Endothelial cell of umbilical vein (primary cell): ENCODE results near the gene SALL2. TPM values are rescaled to one million over a fixed set of nuclear protein-coding genes. Genes with fewer than 3 reads are reported as not detected.
A peak's percentile ranks its signal among the peaks of the same experiment; 100 is the strongest.

Experiments used
- BruUV-seq: library from RNA; stranded (reverse); fragments of 400-500 nt; replicated peaks from 2 replicates; lab custom pipeline; 2021; lab: Mats Ljungman, UMichigan
- CTCF ChIA-PET: fragments of 300-600, 350-600 bp; sonication (Branson Sonifier 250); formaldehyde crosslinking; loops from one replicate; lab custom pipeline; 2021; ENCODE audit warnings: antibody characterized with exemption, inconsistent platforms; lab: Charles Lee
- POLR2A ChIA-PET: fragments of 300-600, 350-600 bp; sonication (Branson Sonifier 250); formaldehyde crosslinking; loops from one replicate; lab custom pipeline; 2021; ENCODE audit warnings: antibody characterized with exemption, inconsistent platforms; lab: Charles Lee
- DNase-seq: peaks from one replicate; pipeline ENCODE4 v3.0.0-alpha.2; 2011; ENCODE audit warnings: low read depth, low spot score
- FAIRE-seq: peaks from 2 replicates; lab custom pipeline; 2011; peaks lifted over from hg19 to GRCh38; lab: Jason Lieb, UNC
- H2AFZ ChIP-seq: 2 replicates; pipeline ENCODE4 v1.6.0; 2012; ENCODE audit warnings: low read depth, low read length, control low read depth, inconsistent platforms
- H3K27ac ChIP-seq: 2 replicates; pipeline ENCODE4 v1.5.1; 2011; ENCODE audit warnings: low read depth, mild to moderate bottlenecking, control low read depth, low read length, moderate library complexity; ENCODE audit not compliant: insufficient read depth
- H3K27me3 ChIP-seq, 2 experiments: 2 replicates each; pipeline versions ENCODE4 v1.6.0 to v1.6.1; 2011; ENCODE audit warnings: low read length in 2 of 2, mixed read lengths in 1 of 2; ENCODE audit not compliant: control insufficient read depth in 2 of 2, insufficient read depth in 2 of 2
- H3K36me3 ChIP-seq, 2 experiments: 2 replicates in 1 of 2; 3 replicates in 1 of 2; pipeline ENCODE4 v1.5.1; 2011; ENCODE audit warnings: low read length in 2 of 2, mild to moderate bottlenecking in 1 of 2, moderate library complexity in 1 of 2; ENCODE audit not compliant: control insufficient read depth in 2 of 2, insufficient read depth in 2 of 2; ENCODE audit errors: extremely low read depth in 1 of 2
- H3K4me1 ChIP-seq: 3 replicates; pipeline ENCODE4 v1.5.1; 2011; ENCODE audit warnings: mild to moderate bottlenecking, low read length; ENCODE audit not compliant: control insufficient read depth, insufficient read depth; ENCODE audit errors: extremely low read depth
- H3K4me2 ChIP-seq: 2 replicates; pipeline ENCODE4 v1.6.1; 2011; ENCODE audit warnings: low read length, control low read depth, mixed read lengths; ENCODE audit not compliant: insufficient read depth
- H3K4me3 ChIP-seq, 3 experiments: fragments of 200-600 bp in 1 of 3; sonication (generic), shearing (Covaris generic) in 1 of 3; replicated peaks in 1 of 3; 2 replicates each; pipeline ENCODE4 v1.5.1; 2011 to 2016; ENCODE audit warnings: control low read depth in 3 of 3, low read length in 3 of 3, mild to moderate bottlenecking in 2 of 3, inconsistent platforms in 1 of 3, low read depth in 1 of 3, moderate library complexity in 1 of 3; ENCODE audit not compliant: insufficient read depth in 1 of 3
- H3K79me2 ChIP-seq: 2 replicates; pipeline ENCODE4 v1.6.0; 2012; ENCODE audit warnings: low read length, inconsistent platforms; ENCODE audit not compliant: control insufficient read depth, insufficient read depth
- H3K9ac ChIP-seq: replicated peaks from 2 replicates; pipeline ENCODE3; 2011; ENCODE audit warnings: low read length, control low read depth; ENCODE audit not compliant: insufficient read depth; ENCODE audit errors: extremely low read depth
- H3K9me1 ChIP-seq: replicated peaks from 3 replicates; pipeline ENCODE4 v1.6.0; 2011; ENCODE audit warnings: mild to moderate bottlenecking, low read length; ENCODE audit not compliant: control insufficient read depth, insufficient read depth; ENCODE audit errors: extremely low read depth
- H3K9me3 ChIP-seq: replicated peaks from 2 replicates; pipeline ENCODE4 v1.5.1; 2012; ENCODE audit warnings: low read length, inconsistent platforms; ENCODE audit not compliant: control insufficient read depth, insufficient read depth
- H4K20me1 ChIP-seq: replicated peaks from 2 replicates; pipeline ENCODE3; 2011; ENCODE audit warnings: mild to moderate bottlenecking, low read length; ENCODE audit not compliant: control insufficient read depth, insufficient read depth; ENCODE audit errors: extremely low read depth
- CTCF ChIP-seq, 2 donors: IDR thresholded peaks; 1 replicate in 1 of 2; 2 replicates in 1 of 2; pipeline ENCODE4 v1.5.1; 2011; ENCODE audit warnings: low read length in 2 of 2, mild to moderate bottlenecking in 2 of 2, moderate library complexity in 2 of 2, control low read depth in 1 of 2, inconsistent platforms in 1 of 2, low read depth in 1 of 2; ENCODE audit not compliant: insufficient read depth in 1 of 2; ENCODE audit errors: extremely low read depth in 1 of 2
- EZH2 ChIP-seq: IDR thresholded peaks from 2 replicates; pipeline ENCODE4 v1.6.1; 2012; ENCODE audit warnings: borderline replicate concordance, low read depth, mild to moderate bottlenecking, moderate library complexity, low read length, inconsistent platforms; ENCODE audit not compliant: severe bottlenecking
- FOS ChIP-seq: IDR thresholded peaks from 2 replicates; pipeline ENCODE4 v1.6.1; 2011; ENCODE audit warnings: mild to moderate bottlenecking, low read length, moderate library complexity, borderline replicate concordance; ENCODE audit not compliant: insufficient read depth
- GATA2 ChIP-seq: IDR thresholded peaks from 2 replicates; pipeline ENCODE4 v1.7.0; 2011; ENCODE audit warnings: low read depth, mild to moderate bottlenecking, moderate library complexity, mixed read lengths, low read length; ENCODE audit not compliant: insufficient read length, insufficient read depth
- JUN ChIP-seq: IDR thresholded peaks from 2 replicates; pipeline ENCODE4 v1.6.1; 2011; ENCODE audit warnings: borderline replicate concordance, low read depth; ENCODE audit not compliant: insufficient read length, insufficient read depth
- MAX ChIP-seq: IDR thresholded peaks from 2 replicates; pipeline ENCODE4 v1.6.1; 2011; ENCODE audit not compliant: insufficient read depth, insufficient read length
- MYC ChIP-seq: IDR thresholded peaks from one replicate; pipeline ENCODE4 v1.6.1; 2011; ENCODE audit warnings: mild to moderate bottlenecking, low read depth, low read length
- POLR2A ChIP-seq: IDR thresholded peaks from 2 replicates; pipeline ENCODE4 v1.6.1; 2012; ENCODE audit warnings: low read depth, mild to moderate bottlenecking, control low read depth, low read length
- POLR2AphosphoS5 ChIP-seq: IDR thresholded peaks from 2 replicates; pipeline ENCODE4 v1.6.1; 2012; ENCODE audit warnings: low read depth, mild to moderate bottlenecking, control low read depth, low read length, moderate library complexity; ENCODE audit not compliant: insufficient read depth
- dilution Hi-C: fragments of 300-500 bp; cut with MboI; formaldehyde crosslinking; loops from one replicate; pipeline ENCODE4 v1.15.0; 2019; ENCODE audit warnings: low sequenced_read_pairs; ENCODE audit not compliant: extremely low pct_ligation_motif_present
- intact Hi-C: fragments of 100-400 bp; cut with micrococcal nuclease; formaldehyde crosslinking; loops from one replicate; pipeline ENCODE4 v1.10.0; 2022
- polyA plus RNA-seq, 4 experiments: library from polyadenylated mRNA; depleted of rRNA in 3 of 4; stranded (reverse) in 3 of 4; unstranded in 1 of 4; fragments of >200 nt; gene quantifications; 2 replicates each; pipeline versions ENCODE4 v1.2.1 to v1.2.3, GENCODE V29; 2011 to 2012; ENCODE audit warnings: missing spikeins in 1 of 4
- total RNA-seq: library from RNA; stranded (reverse); gene quantifications from 2 replicates; pipeline ENCODE4 v1.2.3, GENCODE V29; 2021

SALL2 gene
- total and polyA plus RNA-seq, 2 donors (not counting 3 experiments of a cell fraction or from before 2014, with no cell fraction given): 2.8 to 4.6 TPM

GRCh38 chr14:21476523-21476924 is 49.6 kb downstream of the SALL2 start:
- peak overlapping the region; percentile 89 for H3K4me2 ChIP-seq
- ChIA-PET POLR2A (interaction anchor here (0.9 to 1.9 kb wide), 2 partner anchors 19 to 34 kb away, joined by 7 read pairs; partner anchors contain the start of gene METTL3), CTCF (interaction anchor here (0.6 to 3.7 kb wide), 13 partner anchors 9 to 352 kb away, joined by 3 to 23 read pairs (median 5); partner anchors contain the start of genes CHD8, METTL3 and SUPT16H)
- intact Hi-C loops: no loop called here
- DNase-seq: no peak
- no peaks in the 10 kb centered on the region for H3K9me3 ChIP-seq
- H4K20me1 ChIP-seq: no peaks in the 10 kb centered on the region
- peak overlapping the region; percentile 81 for H3K9ac ChIP-seq
- H3K79me2 ChIP-seq: peaks cover 41% of the 10 kb centered on the region
- peaks cover 0 to 7% of the 10 kb centered on the region in 2 experiments for H3K36me3 ChIP-seq
- H2AFZ ChIP-seq: peak overlapping the region; percentile 97
- no TSS peak for BruUV-seq
- H3K4me1 ChIP-seq: peaks cover 20% of the 10 kb centered on the region
- peak overlapping the region; percentile 69 to 91 (median 71) for H3K4me3 ChIP-seq
- H3K27ac ChIP-seq: peak overlapping the region; percentile 37
- TF ChIP-seq POLR2A (peak; percentile 6), EZH2 (no peak), GATA2 (no peak)
- H3K27me3 ChIP-seq: no peaks in the 10 kb centered on the region
- H3K9me1 ChIP-seq: no peaks in the 10 kb centered on the region
- dilution Hi-C loops: no loop called here
- FAIRE-seq: no peak

GRCh38 chr14:21475767-21476522 is 50.2 kb downstream of the SALL2 start:
- CTCF ChIA-PET: interaction anchor here (0.5 to 3.7 kb wide), 13 partner anchors 9 to 92 kb away, joined by 3 to 23 read pairs (median 5); partner anchors contain the start of genes CHD8, METTL3 and SUPT16H
- H3K27ac ChIP-seq: peak overlapping the region; percentile 37
- dilution Hi-C loops: no loop called here

More at GRCh38 chr14:21475767-21476522, 50.2 kb downstream of the SALL2 start:
- peak; percentile 8 for FAIRE-seq
- DNase-seq: no peak
- H4K20me1 ChIP-seq: no peaks in the 10 kb centered on the region
- H2AFZ ChIP-seq: peak overlapping the region; percentile 69
- peaks cover 20% of the 10 kb centered on the region for H3K4me1 ChIP-seq
- intact Hi-C loops: no loop called here
- H3K9me3 ChIP-seq: no peaks in the 10 kb centered on the region
- no peaks in the 10 kb centered on the region for H3K9me1 ChIP-seq
- TF ChIP-seq GATA2: no peak
- no peak for TF ChIP-seq FOS
- TF ChIP-seq EZH2: no peak
- TF ChIP-seq MAX: no peak
- no peak for TF ChIP-seq POLR2AphosphoS5
- TF ChIP-seq MYC: no peak
- TF ChIP-seq JUN: no peak
- TF ChIP-seq POLR2A: no peak
- no peak for TF ChIP-seq CTCF (IDR thresholded peaks at IDR 0.05; ENCODE audit: extremely low read depth in 1 of 2, insufficient read depth in 1 of 2, low read depth in 1 of 2, low read length in 2 of 2)
- peaks cover 37% of the 10 kb centered on the region for H3K79me2 ChIP-seq
- no peaks in the 10 kb centered on the region for H3K27me3 ChIP-seq
- H3K36me3 ChIP-seq: peaks cover 0 to 6% of the 10 kb centered on the region in 2 experiments
- peak overlapping the region; percentile 89 for H3K4me2 ChIP-seq
- peak overlapping the region; percentile 81 for H3K9ac ChIP-seq
- peak overlapping the region; percentile 69 to 91 (median 71) for H3K4me3 ChIP-seq
- POLR2A ChIA-PET: interaction anchor here (0.9 to 1.9 kb wide), 2 partner anchors 18 to 35 kb away, joined by 7 read pairs; partner anchors contain the start of gene METTL3
- TSS peak; percentile 66 for BruUV-seq
